DMS 273 (cell line): ENCODE data around the gene HSPA1A.
"Not testable (repeated sequence)": the region's sequence is repeated elsewhere in the genome, so short reads cannot be mapped to it uniquely, and the experiment has no call there.

Source experiments
- DNase-seq: peaks from one replicate; lab custom pipeline; 2025; ENCODE audit not compliant: unreplicated experiment; lab: John Stamatoyannopoulos, UW

HSPA1A gene

DNA sequence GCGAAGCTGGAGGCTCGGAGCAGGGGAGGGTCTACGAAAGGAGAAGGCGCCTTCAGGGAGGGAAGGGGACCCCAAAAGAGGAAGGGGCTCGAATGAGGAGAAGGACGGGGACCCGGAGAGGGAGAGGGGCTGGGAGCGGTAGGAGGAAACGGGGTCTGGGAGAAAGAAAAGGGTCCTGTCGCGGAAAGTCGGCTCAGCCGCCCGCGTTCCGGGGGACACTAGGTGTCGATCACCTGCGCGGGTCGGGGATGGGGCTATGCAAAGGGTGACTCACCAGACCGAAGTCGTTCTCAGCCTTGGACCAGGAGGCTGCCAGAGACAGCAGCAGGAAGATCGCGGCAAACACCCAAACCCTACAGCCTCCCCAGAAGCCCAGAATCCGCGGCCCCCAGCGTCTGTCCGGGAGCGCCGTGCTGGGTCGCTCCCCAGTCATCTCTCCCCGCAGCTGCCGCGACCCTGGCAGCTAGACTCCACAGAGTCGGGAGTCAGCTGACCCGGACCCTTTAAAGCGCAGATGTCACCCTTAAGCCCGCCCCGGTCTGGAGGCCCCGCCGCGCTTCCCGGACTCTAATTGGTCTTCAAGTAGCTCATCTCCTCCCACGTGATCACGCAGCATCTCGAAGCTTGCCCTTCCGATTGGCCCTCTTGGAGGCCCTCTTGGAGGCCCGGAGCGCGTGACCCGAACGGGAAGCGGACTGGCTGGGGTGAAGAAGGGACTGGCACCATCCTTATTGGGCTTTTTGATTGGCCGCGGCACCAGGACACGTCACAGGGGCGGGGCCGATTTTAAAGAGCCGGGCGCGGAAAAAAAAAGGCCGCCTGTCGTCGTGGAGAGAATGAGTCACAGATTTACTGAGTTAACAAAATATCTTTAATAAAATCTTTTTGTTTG lies 47.2 kb downstream of the HSPA1A start, which contains the start of gene NEU1:
NEU1 (minus strand) TSS at position 478 of the 892 bp plus-strand sequence; CDS start at position 433, 45 bp downstream.
- DNase-seq, result peak; percentile 100

DNA sequence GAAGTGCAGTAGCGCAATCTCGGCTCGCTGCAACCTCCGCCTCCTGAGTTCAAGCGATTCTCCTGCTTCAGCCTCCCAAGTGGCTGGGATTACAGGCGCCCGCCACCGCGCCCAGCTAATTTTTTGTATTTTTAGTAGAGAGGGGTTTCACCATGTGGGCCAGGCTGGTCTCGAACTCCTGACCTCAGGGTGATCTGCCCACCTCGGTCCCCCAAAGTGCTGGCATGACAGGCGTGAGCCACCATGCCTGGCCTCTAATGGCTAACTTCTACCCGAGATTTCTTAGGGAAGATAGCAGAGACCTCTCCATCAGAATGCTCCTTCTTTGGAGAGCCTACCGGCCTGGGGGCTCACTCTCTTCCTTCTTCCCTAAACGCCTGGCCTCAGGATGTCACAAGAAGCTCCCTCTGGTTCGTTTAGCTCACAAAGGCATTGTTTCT lies 48.8 kb downstream of the HSPA1A start:
- DNase-seq, result not testable (repeated sequence)

DNA sequence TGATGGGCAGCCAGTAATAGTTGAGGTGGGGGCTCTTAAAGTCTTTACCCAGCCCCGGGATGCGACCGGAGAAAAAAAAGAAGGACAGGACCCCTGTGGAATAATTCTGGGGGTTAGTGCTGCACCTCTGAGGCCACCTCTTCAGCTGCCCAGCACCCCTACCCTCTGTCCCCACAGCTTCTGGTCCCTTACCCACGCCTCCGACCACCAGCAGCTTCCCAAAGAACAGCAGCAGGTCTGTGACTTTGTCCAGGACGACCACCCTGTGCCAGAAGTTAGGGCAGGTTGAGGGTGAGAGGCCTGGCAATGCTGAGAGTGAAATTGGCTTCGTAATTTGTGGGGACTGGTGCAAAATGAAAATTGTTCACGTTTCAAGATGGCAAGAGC lies 49.5 kb downstream of the HSPA1A start:
- no peak for DNase-seq

DNA sequence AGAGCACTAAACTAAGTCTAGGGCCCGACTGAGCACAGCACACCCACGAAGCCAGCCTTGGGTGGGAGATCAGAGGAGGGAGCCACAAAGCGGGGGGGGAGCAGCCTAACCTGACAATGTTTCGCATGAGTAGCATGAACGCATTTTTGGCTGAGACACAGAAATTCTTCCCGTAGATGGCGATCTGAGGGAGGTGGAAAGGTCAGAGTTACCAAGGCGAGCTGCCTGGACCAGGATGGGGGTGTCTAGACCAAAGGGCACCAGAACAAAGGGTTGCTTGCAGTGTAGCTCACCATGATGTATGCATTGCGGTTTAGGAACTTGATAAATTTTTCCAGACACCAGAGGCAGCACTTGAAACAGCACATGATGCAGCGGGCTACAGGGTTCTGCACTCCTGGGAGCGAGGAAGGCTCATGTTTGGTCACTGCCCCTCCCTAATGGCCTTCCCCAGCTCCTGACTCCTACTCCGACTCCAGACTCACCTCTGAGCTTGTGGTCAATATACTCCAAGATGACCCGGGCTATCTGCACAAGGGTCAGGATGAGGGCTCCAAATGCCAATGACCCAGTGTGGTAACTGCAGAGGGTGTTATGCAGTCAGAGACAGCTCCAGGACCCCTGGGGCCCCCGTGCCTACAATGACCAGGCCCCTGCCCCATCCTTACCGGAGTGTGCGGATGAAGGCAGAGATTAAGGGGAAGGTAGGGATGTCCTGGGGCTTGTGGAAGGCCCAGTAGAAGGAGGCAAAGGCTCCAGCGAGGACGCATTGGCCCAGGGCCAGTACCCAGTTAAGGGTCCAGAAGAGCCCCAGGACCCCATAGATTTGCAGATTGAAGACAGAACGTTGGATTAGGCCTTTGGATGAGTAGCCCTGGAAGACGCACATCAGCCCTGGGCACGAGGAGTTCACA lies 50.1 kb downstream of the HSPA1A start:
- DNase-seq, result no peak
